ENCODE data around the gene GAS7.

GAS7 gene

DNA sequence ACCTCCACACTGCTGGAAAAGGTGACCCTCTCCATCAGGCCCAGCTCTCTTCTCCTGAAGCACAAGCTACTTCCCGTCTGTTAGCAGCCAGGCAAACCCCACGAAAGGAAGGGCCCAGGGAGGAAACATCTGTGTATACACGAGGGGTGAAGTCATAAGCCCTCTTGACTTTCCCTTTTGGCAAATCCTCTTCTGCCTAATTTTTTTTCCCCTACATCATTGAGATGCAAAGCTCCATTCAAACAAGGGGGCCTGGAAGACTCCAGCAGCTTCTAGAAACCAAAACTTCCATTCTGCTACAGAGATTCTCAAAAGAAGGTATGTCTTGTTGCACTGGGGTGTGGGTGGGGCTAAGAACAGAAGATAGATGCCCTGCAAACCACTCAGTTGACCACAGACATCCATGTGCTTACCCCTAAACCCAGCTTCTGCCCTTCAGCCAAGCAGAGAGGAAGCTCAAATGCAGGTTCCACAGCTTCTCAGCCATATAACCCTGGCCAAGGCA, 147.8 kb downstream of the GAS7 start:
- no peak for DNase-seq (ENCODE audit: low read depth, low spot score)

DNA sequence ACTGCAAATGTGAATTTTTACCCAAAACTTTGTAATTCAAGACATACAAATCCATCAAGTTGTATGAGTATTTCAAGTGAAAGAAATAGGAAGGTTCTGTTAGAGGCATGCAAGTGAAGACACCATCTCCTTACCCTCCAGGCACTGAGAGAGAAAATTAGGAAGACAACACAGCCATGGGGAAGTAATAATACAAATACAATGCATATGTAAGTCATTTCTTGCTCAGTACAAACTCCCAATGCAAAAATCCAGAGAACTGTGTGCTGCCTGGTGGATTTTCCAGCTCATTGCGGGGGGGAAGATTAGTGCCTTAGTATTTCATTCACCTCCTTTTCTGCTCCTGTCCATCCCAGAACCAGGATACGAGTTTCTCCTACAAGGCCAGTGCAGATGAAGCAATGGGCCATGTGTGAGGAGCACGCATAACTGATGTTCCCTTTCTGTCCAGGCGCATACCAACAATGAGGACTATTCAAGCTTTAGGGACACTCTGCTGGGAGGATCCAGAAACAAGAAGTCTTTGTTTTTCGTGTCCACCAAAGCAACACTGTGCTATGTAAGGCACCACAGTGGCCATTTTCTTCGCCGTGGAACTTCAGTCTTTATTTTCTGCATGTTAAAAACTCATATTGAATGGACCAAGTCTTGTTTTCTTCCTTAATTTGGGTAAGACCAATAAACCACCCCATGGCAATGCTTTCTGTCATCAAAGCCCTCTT, 149.6 kb downstream of the GAS7 start:
- no peak for DNase-seq (ENCODE audit: low read depth, low spot score)

DNA sequence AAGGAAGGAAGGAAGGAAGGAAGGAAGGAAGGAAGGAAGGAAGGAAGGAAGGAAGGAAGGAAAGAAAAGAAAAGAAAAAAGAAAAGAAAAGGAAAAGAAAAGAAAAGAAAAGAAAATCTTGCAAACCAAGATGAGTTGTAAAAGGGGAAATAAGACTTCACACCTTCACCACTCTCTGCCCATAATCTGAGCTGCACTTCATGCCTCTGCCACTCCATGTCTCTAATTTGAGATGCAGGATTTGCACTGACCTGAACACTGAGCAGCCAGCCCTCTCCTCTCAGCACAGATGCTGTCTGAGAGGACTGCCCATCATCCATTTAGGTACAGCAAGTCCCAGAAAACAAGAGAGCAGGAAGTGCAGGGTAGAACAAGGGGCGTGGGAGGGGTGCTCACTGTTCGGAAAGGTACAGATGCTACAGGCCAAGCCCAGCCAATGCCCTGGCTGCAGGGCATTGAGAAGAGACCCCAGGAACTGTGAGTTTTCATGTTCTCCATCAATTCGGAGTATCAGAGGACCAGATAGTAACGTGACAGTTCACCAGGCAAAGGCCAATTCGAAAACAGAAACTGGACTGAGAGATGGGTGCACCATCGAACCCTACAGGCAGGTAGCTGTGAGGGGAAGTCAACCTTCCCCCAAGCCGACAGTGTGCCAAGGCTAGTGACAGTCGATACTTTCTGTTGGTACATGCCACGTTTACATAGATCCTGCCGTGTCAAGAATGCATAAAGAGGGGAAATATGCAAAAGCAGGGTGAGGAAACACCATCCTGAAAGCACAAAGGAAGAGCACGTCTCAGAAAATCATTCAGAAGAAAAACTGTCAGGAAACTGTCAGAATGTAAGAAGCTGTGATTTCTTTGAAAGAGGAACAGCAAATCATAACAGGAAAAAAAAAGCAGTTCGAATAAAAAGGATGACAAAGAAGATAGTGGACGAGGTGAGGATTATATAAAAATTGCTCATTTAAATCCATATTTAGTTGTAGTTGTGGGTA, 151.3 kb downstream of the GAS7 start:
- DNase-seq (ENCODE audit: low read depth, low spot score): no peak

DNA sequence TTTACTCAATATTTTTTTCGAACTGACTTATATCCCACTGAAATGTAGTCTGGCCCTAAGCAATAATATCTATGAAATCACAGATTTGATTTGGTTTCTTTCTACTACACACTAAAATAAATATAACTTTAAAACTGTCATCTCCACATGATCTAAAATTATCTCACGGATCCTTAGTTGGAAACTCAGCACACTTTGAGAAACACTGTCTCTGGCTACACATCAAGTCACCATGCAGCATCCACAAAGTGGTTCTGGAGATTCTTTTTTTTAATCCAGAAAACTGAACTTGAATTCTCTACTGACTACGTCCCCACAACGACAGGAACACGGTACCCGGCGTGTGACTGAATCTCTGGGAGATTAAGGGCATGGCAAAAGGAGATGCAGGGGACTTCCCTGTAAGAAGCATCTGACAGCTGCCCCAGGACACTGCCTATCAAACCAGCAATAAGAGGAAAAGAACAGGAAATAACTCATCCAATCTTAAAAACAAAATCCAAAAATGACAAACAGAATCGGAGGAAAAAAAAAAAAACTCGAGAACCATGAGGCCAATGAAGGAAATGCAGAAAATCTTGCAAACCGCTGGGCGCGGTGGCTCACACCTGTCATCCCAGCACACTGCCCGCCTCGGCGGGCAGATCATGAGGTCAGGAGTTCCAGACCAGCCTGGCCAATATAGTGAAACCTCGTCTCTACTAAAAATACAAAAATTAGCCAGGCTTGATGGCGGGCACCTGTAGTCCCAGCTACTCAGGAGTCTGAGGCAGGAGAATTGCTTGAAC, 152.3 kb downstream of the GAS7 start:
- DNase-seq (ENCODE audit: low read depth, low spot score): no peak

DNA sequence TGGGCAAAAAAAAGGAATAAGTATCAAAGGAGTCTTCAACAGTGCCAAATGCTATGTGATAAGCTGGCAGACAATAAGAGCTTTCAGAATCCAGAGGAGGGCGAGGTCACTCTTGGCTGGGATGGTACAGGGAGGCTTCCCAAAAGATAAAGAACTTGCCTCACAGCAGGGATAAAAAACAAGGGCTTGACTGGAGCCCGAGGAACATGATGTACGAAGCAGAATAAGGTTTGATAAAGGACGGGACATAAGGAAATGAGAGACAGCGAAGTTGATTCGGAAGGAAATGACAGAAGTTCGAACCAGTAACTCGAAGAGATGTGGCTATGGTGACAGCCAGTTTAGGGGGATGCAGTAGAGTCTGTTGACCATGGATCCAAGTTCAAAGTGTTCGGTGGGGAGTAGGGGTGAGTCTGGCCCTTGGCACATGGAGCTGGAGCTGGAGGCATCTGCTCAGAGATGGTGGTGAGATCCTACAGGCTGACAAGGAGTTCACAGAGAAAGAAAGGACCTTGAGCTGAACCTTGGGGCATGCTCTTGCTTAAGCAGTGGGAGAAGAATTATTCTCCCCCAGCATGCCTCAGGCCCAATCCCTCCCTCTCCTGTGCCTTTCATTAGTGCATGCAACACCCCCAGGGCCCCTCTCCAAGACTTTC, 155.7 kb downstream of the GAS7 start:
- DNase-seq (ENCODE audit: low read depth, low spot score): no peak

DNA sequence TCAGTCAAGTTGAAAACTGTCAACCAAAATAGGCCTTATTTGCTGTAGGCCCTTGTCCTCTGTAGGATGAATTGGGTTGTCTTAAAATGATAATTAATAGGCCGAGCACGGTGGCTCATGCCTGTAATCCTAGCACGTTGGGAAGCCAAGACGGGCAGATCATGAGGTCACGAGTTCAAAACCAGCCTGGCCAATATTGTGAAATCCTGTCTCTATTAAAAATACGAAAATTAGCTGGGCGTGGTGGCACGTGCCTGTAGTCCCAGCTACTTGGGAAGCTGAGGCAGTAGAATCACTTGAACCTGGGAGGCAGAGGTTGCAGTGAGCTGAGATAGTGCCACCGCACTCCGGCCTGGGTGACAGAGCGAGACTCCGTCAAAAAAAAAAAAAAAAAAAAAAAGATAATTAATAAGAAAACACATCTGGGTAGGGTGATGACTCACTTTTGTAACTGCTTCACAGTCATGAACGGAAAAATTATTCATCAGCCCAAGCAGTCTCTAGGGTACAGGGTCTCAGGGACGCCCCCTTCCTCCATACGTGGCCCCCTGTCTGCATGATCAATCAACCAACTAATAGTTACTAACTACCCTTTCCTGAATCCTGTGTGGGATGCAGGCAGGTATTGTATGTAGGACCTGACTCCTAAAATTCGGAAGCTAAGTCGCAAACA, 156.4 kb downstream of the GAS7 start:
- DNase-seq (ENCODE audit: low read depth, low spot score): no peak

DNA sequence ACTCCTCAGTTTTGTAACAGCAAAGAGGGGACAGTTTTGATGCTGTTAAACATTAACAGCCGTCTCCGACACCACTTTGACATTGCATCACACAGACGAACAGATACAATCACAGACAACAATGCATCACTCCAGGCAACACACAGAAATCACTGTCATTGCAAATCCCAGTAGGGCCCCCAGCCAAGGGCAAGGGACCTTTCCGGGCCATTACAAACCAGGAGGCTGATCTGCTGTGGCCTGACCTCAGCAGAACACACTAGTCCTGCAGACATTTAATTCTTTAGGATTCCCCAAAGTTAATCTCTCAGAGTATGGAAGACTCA, 157.2 kb downstream of the GAS7 start:
- DNase-seq (ENCODE audit: low read depth, low spot score): no peak

DNA sequence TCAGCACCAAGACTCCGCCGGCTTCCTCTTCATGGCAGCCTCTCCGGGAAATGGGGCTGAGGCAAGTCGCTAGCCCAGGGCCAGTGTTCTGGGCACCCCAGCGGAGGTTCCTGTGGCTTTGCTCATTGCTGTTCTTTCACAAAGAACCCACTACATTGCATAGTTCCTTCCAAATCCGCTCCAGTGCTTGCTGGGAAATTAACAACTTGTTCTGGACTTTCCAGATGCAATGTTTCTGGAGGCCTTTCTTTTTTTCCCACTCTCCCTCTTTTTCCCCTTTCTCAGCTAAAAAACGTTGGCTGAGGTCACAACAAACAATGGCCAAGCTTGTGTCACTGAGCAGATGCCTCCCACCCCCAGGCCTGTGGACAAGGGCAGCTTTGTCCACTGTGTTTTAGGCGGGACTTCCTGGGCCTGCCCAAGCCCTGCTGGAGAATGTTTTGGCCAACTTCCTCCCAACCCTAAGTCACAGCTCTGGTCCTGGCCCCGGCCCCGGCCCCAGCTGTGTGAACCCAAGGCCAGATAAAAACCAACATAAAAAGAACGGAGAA, 161.8 kb downstream of the GAS7 start:
- DNase-seq (ENCODE audit: low read depth, low spot score): no peak

DNA sequence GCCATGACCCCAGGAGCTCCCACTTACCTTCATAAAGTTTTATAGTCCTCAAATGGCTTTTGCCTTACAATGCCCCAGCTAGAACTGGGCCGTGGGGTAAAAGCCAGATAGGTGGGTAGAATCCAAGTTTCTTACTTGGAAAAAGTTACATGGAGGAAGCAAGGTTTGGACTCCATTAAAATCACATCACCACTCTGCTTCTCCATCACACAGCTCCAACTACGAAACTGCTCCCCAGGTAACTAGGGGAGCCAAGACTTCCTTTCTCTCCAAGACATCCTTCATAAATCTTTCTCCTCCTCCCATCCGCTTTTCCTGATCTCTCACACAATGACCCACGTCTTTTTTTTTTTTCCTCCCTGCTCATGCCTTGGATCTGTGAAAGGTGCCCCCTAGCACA, 162.5 kb downstream of the GAS7 start:
- no peak for DNase-seq (ENCODE audit: low read depth, low spot score)

DNA sequence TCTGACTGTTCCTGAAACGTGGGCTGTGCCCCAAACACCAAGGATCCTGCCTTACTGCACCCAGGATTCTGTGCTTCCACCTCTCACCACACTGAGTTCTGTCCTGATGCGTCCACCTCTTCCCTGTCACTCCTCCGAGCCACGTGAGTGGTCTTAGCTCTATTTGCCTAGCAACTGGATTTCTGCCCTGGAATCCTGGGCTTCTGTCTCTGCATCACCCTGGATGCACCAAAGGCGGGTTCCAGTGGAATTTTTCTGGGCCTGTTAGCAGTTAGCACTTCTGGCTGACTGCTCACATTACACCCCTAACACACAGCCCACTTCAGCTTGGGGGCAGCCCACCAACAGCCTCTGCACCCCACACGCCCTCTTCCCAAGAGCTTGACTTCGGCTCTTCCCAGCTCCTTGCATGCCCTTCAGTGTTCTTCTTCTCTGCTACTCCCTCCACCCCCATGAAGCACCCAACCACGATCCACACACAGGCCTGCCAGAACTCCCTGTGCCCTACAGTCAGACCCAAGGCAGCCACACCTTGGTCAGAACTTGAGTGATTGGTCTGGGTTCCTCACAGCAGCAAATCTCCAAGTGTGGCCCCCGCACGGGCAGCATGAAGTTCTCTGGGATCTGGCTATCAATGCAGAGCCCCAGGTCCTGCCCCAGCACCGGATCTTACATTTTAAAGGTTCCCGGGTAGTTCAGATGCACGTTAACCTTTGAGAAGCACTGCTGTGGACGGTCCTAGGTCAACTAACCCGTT, 163.5 kb downstream of the GAS7 start:
- no peak for DNase-seq (ENCODE audit: low read depth, low spot score)

DNA sequence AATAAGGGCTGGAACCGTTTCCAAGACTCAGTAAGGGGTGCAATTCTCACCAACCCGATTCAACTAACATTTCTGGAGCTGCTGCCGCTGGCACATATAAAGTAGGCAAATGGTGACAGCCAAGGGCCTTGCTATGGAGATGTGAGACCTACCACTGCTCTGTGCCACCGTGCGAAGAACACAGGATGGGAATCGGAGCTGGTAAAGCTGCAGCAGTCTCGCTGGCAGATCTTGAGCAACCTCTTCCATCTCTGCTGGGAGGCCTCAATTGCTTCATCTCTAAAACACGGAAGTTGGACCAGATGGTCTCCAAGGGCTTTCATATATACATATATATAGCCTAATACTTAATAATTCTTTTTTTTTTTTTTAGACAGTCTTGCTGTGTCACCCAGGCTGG, 164.4 kb downstream of the GAS7 start:
- no peak for DNase-seq (ENCODE audit: low read depth, low spot score)

DNA sequence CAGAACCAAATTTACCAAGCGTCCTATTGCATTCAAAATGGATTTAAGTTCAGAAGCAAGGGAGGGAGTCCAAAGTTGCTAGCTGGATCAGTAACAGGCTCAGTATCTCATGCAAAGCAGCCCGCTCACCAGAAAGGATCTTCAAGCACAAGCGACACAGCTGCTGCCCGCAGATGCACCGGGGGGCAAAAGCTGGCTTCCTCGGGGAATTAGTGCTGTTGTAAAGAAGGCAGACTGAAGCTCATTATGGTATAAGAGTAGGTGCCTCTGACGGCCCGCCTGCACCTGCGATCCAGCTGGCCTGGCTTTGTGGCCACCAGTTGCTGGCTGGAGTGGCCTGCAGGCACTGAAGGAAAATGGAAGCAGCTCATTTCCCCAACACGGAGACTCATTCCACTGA, 165.0 kb downstream of the GAS7 start:
- no peak for DNase-seq (ENCODE audit: low read depth, low spot score)

DNA sequence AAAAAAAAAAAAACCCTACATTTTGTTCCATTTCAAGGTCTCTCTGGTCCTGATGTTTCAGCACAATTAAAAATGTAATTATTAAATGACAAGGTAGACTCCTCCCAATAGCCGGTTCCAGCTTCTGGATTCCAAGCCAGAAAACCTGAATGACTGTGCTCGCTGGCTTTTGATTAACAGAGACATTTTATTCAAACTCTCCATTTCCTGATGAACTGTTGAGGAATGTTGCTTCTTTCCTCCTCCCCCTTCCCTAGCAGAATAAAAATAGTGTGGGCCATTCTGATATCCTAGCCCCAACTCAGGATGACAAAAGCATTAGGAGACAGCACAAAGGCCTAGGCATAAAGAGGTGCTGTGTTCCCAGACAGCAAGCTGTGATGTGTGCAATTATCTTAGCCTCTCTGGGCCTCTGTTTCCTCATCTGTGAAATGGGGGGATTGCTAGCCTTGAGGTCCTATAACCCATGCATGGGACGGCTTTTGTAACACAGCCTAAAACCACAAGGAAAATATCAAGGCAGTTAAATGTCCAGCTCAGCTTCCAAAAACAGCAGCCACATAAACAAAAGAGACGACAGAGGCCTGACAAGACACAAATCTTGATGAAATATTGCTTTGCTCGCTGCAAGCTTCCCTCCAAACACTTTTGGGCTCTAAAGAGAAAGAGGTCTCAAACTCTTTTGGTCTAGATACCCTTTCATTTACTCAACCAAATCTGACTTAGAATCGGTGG, 166.1 kb downstream of the GAS7 start:
- DNase-seq (ENCODE audit: low read depth, low spot score): no peak

DNA sequence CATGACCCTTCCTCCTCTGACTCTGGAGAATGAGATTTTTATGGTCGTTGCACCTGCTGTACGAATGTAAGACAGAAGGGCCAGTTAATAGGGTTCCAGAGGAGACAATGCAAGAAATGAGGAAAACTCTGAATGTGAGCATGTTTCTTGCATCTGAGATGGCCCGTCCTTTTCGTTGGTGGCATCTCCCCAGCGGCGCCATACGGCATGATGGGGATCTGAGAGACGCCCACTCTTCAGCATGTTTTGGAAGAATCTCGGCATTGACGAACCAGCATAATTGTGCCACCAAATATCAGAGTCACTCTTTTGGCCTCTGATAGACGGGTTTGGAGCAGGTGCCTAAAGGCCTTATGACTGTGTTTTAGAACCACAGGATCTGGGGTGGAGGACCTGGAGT, 166.8 kb downstream of the GAS7 start:
- no peak for DNase-seq (ENCODE audit: low read depth, low spot score)

DNA sequence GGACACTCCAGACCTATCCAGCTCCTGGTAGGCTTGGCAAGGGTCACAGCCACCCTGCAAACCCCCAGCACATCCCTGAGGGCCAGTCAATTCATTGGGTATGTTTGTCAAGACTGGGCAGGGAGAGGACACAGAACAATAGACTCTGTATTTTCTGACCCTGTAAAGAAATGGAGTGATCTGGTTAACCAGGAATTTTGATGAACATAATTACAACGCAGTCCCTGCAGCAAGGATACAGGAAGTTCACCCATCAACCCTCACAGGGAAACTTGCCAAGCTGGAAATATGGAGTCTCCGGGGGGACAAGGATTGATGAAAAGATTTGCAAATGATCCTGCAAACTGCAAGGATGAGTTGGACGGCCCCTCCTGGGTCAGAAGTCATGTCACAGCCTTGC, 167.3 kb downstream of the GAS7 start:
- no peak for DNase-seq (ENCODE audit: low read depth, low spot score)

DNA sequence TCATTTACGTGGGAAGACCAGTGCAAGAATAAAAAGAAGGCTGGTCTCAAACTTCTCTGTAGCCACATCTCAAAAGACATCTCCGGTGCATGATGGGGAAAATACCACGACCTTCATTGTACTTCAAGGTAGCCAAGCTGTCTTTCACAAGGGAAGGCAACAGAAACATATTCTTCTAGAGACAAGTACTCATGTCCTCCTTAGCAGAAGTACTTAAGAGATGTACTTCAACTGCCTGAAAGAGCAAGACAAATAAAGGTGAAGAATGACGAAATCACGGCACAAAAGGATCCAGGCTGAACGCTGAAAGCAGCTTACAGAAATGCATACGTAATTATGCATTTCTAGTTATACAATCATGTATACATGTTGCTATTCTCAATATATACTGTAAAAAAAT, 169.3 kb downstream of the GAS7 start:
- DNase-seq (ENCODE audit: low read depth, low spot score): no peak

DNA sequence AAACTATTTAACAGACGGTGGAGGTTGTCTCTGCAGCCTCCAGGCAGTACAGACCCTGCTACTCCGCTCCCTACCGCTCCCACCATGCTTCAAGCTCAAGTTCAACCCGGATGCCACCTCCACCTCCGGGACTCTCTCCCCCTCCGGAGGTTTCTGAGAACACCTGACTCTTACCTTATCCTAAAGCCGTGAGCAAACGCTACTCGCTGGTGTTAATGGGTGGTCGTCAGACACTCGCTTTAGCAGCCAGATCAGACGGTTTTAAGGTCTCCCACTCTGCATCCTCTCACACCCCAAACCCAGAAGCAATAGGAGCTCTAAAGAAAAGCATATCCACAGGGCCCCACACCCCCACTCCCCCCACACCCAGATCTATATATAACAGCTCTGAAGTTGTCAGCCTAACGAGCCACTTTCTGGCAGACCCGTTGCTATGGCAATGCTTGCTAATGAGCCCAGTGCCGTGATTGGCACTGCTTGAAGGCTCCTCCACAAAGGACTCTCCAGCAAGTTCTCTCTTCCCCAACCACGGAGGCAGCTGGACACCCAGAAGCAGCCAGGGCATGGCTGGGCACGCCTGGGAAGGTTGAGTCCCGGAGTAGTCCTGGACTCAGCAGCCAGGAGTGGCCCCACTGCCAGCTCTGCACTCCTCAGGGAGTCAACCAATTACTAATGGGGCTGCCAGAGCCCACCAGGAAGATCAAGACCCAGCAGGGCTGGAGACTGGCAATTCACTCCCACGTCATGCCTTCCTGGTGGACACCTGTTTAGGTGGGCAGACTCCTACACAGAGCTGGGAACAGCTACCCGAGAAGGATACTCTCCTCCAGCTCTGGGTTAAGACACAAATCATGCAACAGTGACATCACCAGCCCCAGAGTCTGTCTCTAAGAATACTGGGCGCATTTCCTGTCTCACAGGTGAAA, 172.2 kb downstream of the GAS7 start:
- DNase-seq (ENCODE audit: low read depth, low spot score): no peak

DNA sequence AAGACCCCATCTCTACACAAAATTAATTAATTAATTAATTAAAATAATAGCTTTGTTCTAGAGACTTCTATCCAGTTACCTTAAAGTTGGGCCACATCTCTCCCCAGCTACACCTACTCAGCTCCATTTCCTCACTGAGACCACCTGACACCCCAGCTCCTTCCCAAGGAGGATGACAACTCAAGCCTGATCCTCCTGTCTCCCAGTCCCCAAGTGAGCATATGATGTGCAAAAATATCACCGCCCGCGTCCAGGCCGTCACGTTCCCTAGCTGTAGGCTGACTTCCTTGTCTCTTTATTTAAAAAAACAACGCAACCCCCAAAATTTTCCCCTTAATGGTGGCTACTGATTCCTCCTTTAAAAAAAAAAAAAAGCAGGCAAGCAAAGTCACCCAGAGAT, 173.2 kb downstream of the GAS7 start:
- DNase-seq (ENCODE audit: low read depth, low spot score): no peak
